ENCODE data around the gene AGPAT3. TPM values are rescaled to one million over a fixed set of nuclear protein-coding genes. Genes with fewer than 3 reads are reported as not detected.

AGPAT3 gene, protein sequence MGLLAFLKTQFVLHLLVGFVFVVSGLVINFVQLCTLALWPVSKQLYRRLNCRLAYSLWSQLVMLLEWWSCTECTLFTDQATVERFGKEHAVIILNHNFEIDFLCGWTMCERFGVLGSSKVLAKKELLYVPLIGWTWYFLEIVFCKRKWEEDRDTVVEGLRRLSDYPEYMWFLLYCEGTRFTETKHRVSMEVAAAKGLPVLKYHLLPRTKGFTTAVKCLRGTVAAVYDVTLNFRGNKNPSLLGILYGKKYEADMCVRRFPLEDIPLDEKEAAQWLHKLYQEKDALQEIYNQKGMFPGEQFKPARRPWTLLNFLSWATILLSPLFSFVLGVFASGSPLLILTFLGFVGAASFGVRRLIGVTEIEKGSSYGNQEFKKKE
- 6.7 and 6.8 TPM in 2 replicates for polyA plus RNA-seq

GRCh38 chr21:43864962-43865539, at the start of gene AGPAT3:
TSS of gene AGPAT3 (plus strand) at chr21:43865223. CDS start at chr21:43959682, 94,459 bp downstream.

GRCh38 chr21:44011579-44012473, 146.8 kb downstream of the AGPAT3 start, which contains the start of gene TRAPPC10:
TSS of gene TRAPPC10 (plus strand) at chr21:44012309. CDS start at chr21:44012494, 185 bp downstream.

Other genes with a start within 250 kb of the AGPAT3 start
- gene HSF2BP, start 205.7 kb upstream of the AGPAT3 start, polyA plus RNA-seq: not detected in 2 replicates
- gene RRP1B, start 205.7 kb upstream of the AGPAT3 start, polyA plus RNA-seq: 4.4 and 4.9 TPM in 2 replicates
- gene PDXK, start 146.1 kb upstream of the AGPAT3 start, polyA plus RNA-seq: 12.9 and 14.2 TPM in 2 replicates
- gene CSTB, start 88.9 kb upstream of the AGPAT3 start, polyA plus RNA-seq: 28.3 and 33.8 TPM in 2 replicates
- 0.27 and 0.55 TPM in 2 replicates for gene RRP1, start 75.6 kb upstream of the AGPAT3 start, polyA plus RNA-seq
- gene TRAPPC10, start 147.1 kb downstream of the AGPAT3 start, polyA plus RNA-seq: 2.3 and 4.3 TPM in 2 replicates
- gene PWP2, start 242.2 kb downstream of the AGPAT3 start, polyA plus RNA-seq: 1.7 and 2.3 TPM in 2 replicates